ENCODE results near the gene TPCN1. TPM values are rescaled to one million over a fixed set of nuclear protein-coding genes. Genes with fewer than 3 reads are reported as not detected.
A peak's percentile ranks its signal among the peaks of the same experiment; 100 is the strongest.

The TPCN1 gene
- total RNA-seq, 2 donors from 2014 or later = 84.1 to 93.5 TPM

- TF ChIP-seq CTCF (IDR thresholded peaks at IDR 0.05) = no peak
- no peak for ATAC-seq (ENCODE audit: insufficient number of reproducible peaks, low FRiP score, low read depth)
- no peak overlapping the region for H3K4me3 ChIP-seq
- peak overlapping the region; percentile 83 to 85 for H3K27ac ChIP-seq
- no peak for DNase-seq (ENCODE audit: low spot score)
- no peaks in the 10 kb centered on the region for H3K36me3 ChIP-seq
- no peaks in the 10 kb centered on the region for H3K9me3 ChIP-seq
- H3K4me1 ChIP-seq (ENCODE audit: control insufficient read depth in 1 of 2, low read depth in 2 of 2) = peaks cover 63 to 94% of the 10 kb centered on the region in 2 donors
- H3K27me3 ChIP-seq (replicated peaks; ENCODE audit: insufficient read depth) = no peaks in the 10 kb centered on the region
Observed at GRCh38 chr12:113238309-113238708, 17.0 kb downstream of the TPCN1 start.

GRCh38 chr12:113239288-113239771 is 18.1 kb downstream of the TPCN1 start:
- peak overlapping the region; percentile 21 for H3K4me3 ChIP-seq
- H3K9me3 ChIP-seq = no peaks in the 10 kb centered on the region
- no peak for TF ChIP-seq CTCF (IDR thresholded peaks at IDR 0.05)
- H3K4me1 ChIP-seq (ENCODE audit: control insufficient read depth in 1 of 2, low read depth in 2 of 2) = peaks cover 69 to 96% of the 10 kb centered on the region in 2 donors
- ATAC-seq (ENCODE audit: insufficient number of reproducible peaks, low FRiP score, low read depth) = no peak
- H3K36me3 ChIP-seq = no peaks in the 10 kb centered on the region
- H3K27me3 ChIP-seq (replicated peaks; ENCODE audit: insufficient read depth) = no peaks in the 10 kb centered on the region
- no peak for DNase-seq (ENCODE audit: low spot score)
- peak overlapping the region; percentile 83 to 85 for H3K27ac ChIP-seq

GRCh38 chr12:113239811-113240331 is 18.6 kb downstream of the TPCN1 start:
- peak overlapping the region; percentile 83 to 85 for H3K27ac ChIP-seq
- H3K9me3 ChIP-seq = no peaks in the 10 kb centered on the region
- H3K36me3 ChIP-seq = no peaks in the 10 kb centered on the region
- peaks cover 74 to 100% of the 10 kb centered on the region in 2 donors for H3K4me1 ChIP-seq (ENCODE audit: control insufficient read depth in 1 of 2, low read depth in 2 of 2)
- TF ChIP-seq CTCF (IDR thresholded peaks at IDR 0.05) = no peak
- H3K27me3 ChIP-seq (replicated peaks; ENCODE audit: insufficient read depth) = no peaks in the 10 kb centered on the region
- H3K4me3 ChIP-seq = peak overlapping the region; percentile 21
- ATAC-seq (ENCODE audit: insufficient number of reproducible peaks, low FRiP score, low read depth) = no peak
- no peak for DNase-seq (ENCODE audit: low spot score)

GRCh38 chr12:113240395-113240794 is 19.1 kb downstream of the TPCN1 start:
- H3K4me1 ChIP-seq (ENCODE audit: control insufficient read depth in 1 of 2, low read depth in 2 of 2) = peaks cover 77 to 100% of the 10 kb centered on the region in 2 donors
- H3K27ac ChIP-seq = peak overlapping the region; percentile 83 to 85
- H3K9me3 ChIP-seq = no peaks in the 10 kb centered on the region
- no peak overlapping the region for H3K4me3 ChIP-seq
- DNase-seq (ENCODE audit: low spot score) (no peak), ATAC-seq (ENCODE audit: insufficient number of reproducible peaks, low FRiP score, low read depth) (no peak)
- no peaks in the 10 kb centered on the region for H3K27me3 ChIP-seq (replicated peaks; ENCODE audit: insufficient read depth)
- no peaks in the 10 kb centered on the region for H3K36me3 ChIP-seq
- no peak for TF ChIP-seq CTCF (IDR thresholded peaks at IDR 0.05)

- ATAC-seq (ENCODE audit: insufficient number of reproducible peaks, low FRiP score, low read depth) = peak; percentile 10
- Histone ChIP-seq H3K9me3 (no peaks in the 10 kb centered on the region), H3K36me3 (no peaks in the 10 kb centered on the region), H3K4me1 (ENCODE audit: control insufficient read depth in 1 of 2, low read depth in 2 of 2) (peaks cover 78 to 100% of the 10 kb centered on the region in 2 donors), H3K4me3 (no peak overlapping the region), H3K27me3 (replicated peaks; ENCODE audit: insufficient read depth) (no peaks in the 10 kb centered on the region), H3K27ac (peak overlapping the region; percentile 83 to 85)
- no peak for DNase-seq (ENCODE audit: low spot score)
- no peak for TF ChIP-seq CTCF (IDR thresholded peaks at IDR 0.05)
Observed at GRCh38 chr12:113241191-113242025, 20.1 kb downstream of the TPCN1 start.
